Neutrophil (primary cell): Measurements from ENCODE around the gene ABCF3.
A peak's percentile ranks its signal among the peaks of the same experiment; 100 is the strongest.

Experiments used
- H3K27ac ChIP-seq: fragments of 200-600 bp; sonication (generic); 2 replicates; pipeline ENCODE4 v1.5.1; 2016; ENCODE audit warnings: mild to moderate bottlenecking, moderate library complexity
- H3K27me3 ChIP-seq: fragments of 200-600 bp; sonication (generic); 2 replicates; pipeline ENCODE4 v1.6.0; 2016; ENCODE audit warnings: mild to moderate bottlenecking
- H3K36me3 ChIP-seq: fragments of 200-600 bp; sonication (generic); 2 replicates; pipeline ENCODE4 v1.5.1; 2017
- H3K4me1 ChIP-seq, 2 experiments: fragments of 200-600 bp in 1 of 2; sonication (generic) in 1 of 2; 1 replicate in 1 of 2; 2 replicates in 1 of 2; pipeline versions ENCODE4 v1.5.1 to v1.6.1; 2013 to 2016; ENCODE audit warnings: low read depth in 1 of 2, low read length in 1 of 2, mild to moderate bottlenecking in 1 of 2, moderate library complexity in 1 of 2; ENCODE audit not compliant: control insufficient read depth in 1 of 2, insufficient read depth in 1 of 2
- H3K4me3 ChIP-seq, 2 experiments: fragments of 200-600 bp in 1 of 2; sonication (generic) in 1 of 2; 1 replicate in 1 of 2; 2 replicates in 1 of 2; pipeline ENCODE4 v1.5.1; 2013 to 2016; ENCODE audit warnings: low read depth in 1 of 2, low read length in 1 of 2, mild to moderate bottlenecking in 1 of 2, moderate library complexity in 1 of 2
- H3K9me3 ChIP-seq: fragments of 200-600 bp; sonication (generic); 2 replicates; pipeline ENCODE4 v1.5.1; 2016
- CTCF ChIP-seq: fragments of 200-600 bp; sonication (generic); IDR thresholded peaks from 2 replicates; pipeline ENCODE4 v1.5.1; 2016; ENCODE audit warnings: antibody characterized with exemption

Gene ABCF3

GRCh38 chr3:184169896-184170875 is 15.8 kb upstream of the ABCF3 start:
- no peak overlapping the region for H3K27ac ChIP-seq
- peaks cover 4 to 10% of the 10 kb centered on the region in 2 experiments for H3K4me1 ChIP-seq
- no peak for TF ChIP-seq CTCF
- H3K36me3 ChIP-seq = peaks cover 72% of the 10 kb centered on the region
- H3K27me3 ChIP-seq = no peaks in the 10 kb centered on the region
- no peak overlapping the region for H3K4me3 ChIP-seq
- no peaks in the 10 kb centered on the region for H3K9me3 ChIP-seq

GRCh38 chr3:184171562-184171961 is 14.4 kb upstream of the ABCF3 start:
- no peak overlapping the region for H3K4me3 ChIP-seq
- H3K36me3 ChIP-seq = peaks cover 60% of the 10 kb centered on the region
- peaks cover 18 to 23% of the 10 kb centered on the region in 2 experiments for H3K4me1 ChIP-seq
- no peaks in the 10 kb centered on the region for H3K9me3 ChIP-seq
- TF ChIP-seq CTCF = no peak
- H3K27ac ChIP-seq = no peak overlapping the region
- no peaks in the 10 kb centered on the region for H3K27me3 ChIP-seq

- H3K4me3 ChIP-seq = no peak overlapping the region
- no peak overlapping the region for H3K27ac ChIP-seq
- H3K36me3 ChIP-seq = peaks cover 60% of the 10 kb centered on the region
- no peak for TF ChIP-seq CTCF
- no peaks in the 10 kb centered on the region for H3K9me3 ChIP-seq
- H3K27me3 ChIP-seq = no peaks in the 10 kb centered on the region
- H3K4me1 ChIP-seq = peaks cover 22 to 29% of the 10 kb centered on the region in 2 experiments
Measured at GRCh38 chr3:184172681-184173373, 13.2 kb upstream of the ABCF3 start.

GRCh38 chr3:184173374-184173722 is 12.7 kb upstream of the ABCF3 start:
- peaks cover 60% of the 10 kb centered on the region for H3K36me3 ChIP-seq
- H3K4me1 ChIP-seq = peaks cover 22 to 29% of the 10 kb centered on the region in 2 experiments
- no peak for TF ChIP-seq CTCF
- H3K4me3 ChIP-seq = no peak overlapping the region
- H3K27me3 ChIP-seq = no peaks in the 10 kb centered on the region
- H3K9me3 ChIP-seq = no peaks in the 10 kb centered on the region
- no peak overlapping the region for H3K27ac ChIP-seq

GRCh38 chr3:184174284-184174645 is 11.7 kb upstream of the ABCF3 start:
- H3K36me3 ChIP-seq = peaks cover 61% of the 10 kb centered on the region
- TF ChIP-seq CTCF = no peak
- H3K27me3 ChIP-seq = no peaks in the 10 kb centered on the region
- peak overlapping the region; percentile 97 to 99 for H3K4me3 ChIP-seq
- H3K9me3 ChIP-seq = no peaks in the 10 kb centered on the region
- peaks cover 22 to 29% of the 10 kb centered on the region in 2 experiments for H3K4me1 ChIP-seq
- H3K27ac ChIP-seq = peak overlapping the region; percentile 74
